ENCODE results near the gene LCT.

- no peak for TF ChIP-seq YY1 (IDR thresholded peaks at IDR 0.05; ENCODE audit: insufficient read depth, insufficient read length)
- TF ChIP-seq SUZ12 (IDR thresholded peaks at IDR 0.05; ENCODE audit: extremely low read depth, insufficient read depth, insufficient read length): no peak
- no peak for TF ChIP-seq ZNF274 (IDR thresholded peaks at IDR 0.05; ENCODE audit: low read depth, low read length)
Observed at GRCh38 chr2:135773917-135774316, 63.1 kb downstream of the LCT start.
